Upper lobe of right lung (tissue), 1 donor: ENCODE measurements around the gene EML5. TPM values are rescaled to one million over a fixed set of nuclear protein-coding genes. Genes with fewer than 3 reads are reported as not detected.

Source experiments
- ATAC-seq: fragments of 200-7000 bp; cut with Tn5 transposase; one replicate; pipeline ENCODE4 v1.9.1; 2020; ENCODE audit warnings: mild to moderate bottlenecking, moderate library complexity
- DNase-seq: peaks from one replicate; pipeline ENCODE4 v3.0.0-alpha.2; 2020
- H3K27ac ChIP-seq: fragments of 200-600 bp; one replicate; pipeline ENCODE4 v1.8.0; 2022
- H3K27me3 ChIP-seq: fragments of 200-600 bp; one replicate; pipeline ENCODE4 v1.8.0; 2022; ENCODE audit warnings: mild to moderate bottlenecking
- H3K36me3 ChIP-seq: fragments of 200-600 bp; one replicate; pipeline ENCODE4 v1.8.0; 2022
- H3K4me1 ChIP-seq: fragments of 200-600 bp; one replicate; pipeline ENCODE4 v1.8.0; 2022
- H3K4me3 ChIP-seq: fragments of 200-600 bp; one replicate; pipeline ENCODE4 v1.8.0; 2022; ENCODE audit warnings: mild to moderate bottlenecking
- H3K9me3 ChIP-seq: fragments of 200-600 bp; one replicate; pipeline ENCODE4 v1.8.0; 2022
- CTCF ChIP-seq: fragments of 200-600 bp; IDR thresholded peaks from one replicate; pipeline ENCODE4 v1.8.0; 2022; ENCODE audit warnings: antibody characterized with exemption
- intact Hi-C: fragments of 100-400 bp; cut with DNase I; formaldehyde crosslinking; loops from one replicate; pipeline ENCODE4 v1.11.0; 2022
- total RNA-seq: library from RNA; stranded (reverse); fragmentation: NEBNext Ultra II Directional; extraction: Animal tissue kit (Norgen Biotek cat#: 25700); gene quantifications from one replicate; pipeline ENCODE4 v1.2.1, GENCODE V29; 2021
- donor health status: DM: no; HTN: yes; CAD: no; lungs with severe emphysema.

EML5 gene
- total RNA-seq, 1 donor from 2014 or later: 2.3 TPM

GRCh38 chr14:88588081-88588480, 204.7 kb downstream of the EML5 start:
- no peaks in the 10 kb centered on the region for H3K9me3 ChIP-seq
- no peaks in the 10 kb centered on the region for H3K4me1 ChIP-seq
- DNase-seq: no peak
- H3K4me3 ChIP-seq: no peak overlapping the region
- no peak for ATAC-seq
- peaks cover 85% of the 10 kb centered on the region for H3K36me3 ChIP-seq
- no peak for TF ChIP-seq CTCF
- intact Hi-C loops: no loop called here
- H3K27ac ChIP-seq: no peak overlapping the region
- no peaks in the 10 kb centered on the region for H3K27me3 ChIP-seq

- intact Hi-C loops: no loop called here
- H3K9me3 ChIP-seq: no peaks in the 10 kb centered on the region
- DNase-seq (no peak), ATAC-seq (peak; percentile 50)
- no peaks in the 10 kb centered on the region for H3K27me3 ChIP-seq
- peaks cover 88% of the 10 kb centered on the region for H3K36me3 ChIP-seq
- no peaks in the 10 kb centered on the region for H3K4me1 ChIP-seq
- no peak for TF ChIP-seq CTCF
- H3K27ac ChIP-seq: no peak overlapping the region
- no peak overlapping the region for H3K4me3 ChIP-seq
Measured at GRCh38 chr14:88584451-88584850, 208.3 kb downstream of the EML5 start.

GRCh38 chr14:88576222-88576621, 216.5 kb downstream of the EML5 start:
- no peak for TF ChIP-seq CTCF
- no peak overlapping the region for H3K4me3 ChIP-seq
- H3K27ac ChIP-seq: no peak overlapping the region
- intact Hi-C loops: no loop called here
- no peaks in the 10 kb centered on the region for H3K9me3 ChIP-seq
- H3K27me3 ChIP-seq: no peaks in the 10 kb centered on the region
- DNase-seq (no peak), ATAC-seq (no peak)
- peaks cover 99% of the 10 kb centered on the region for H3K36me3 ChIP-seq
- no peaks in the 10 kb centered on the region for H3K4me1 ChIP-seq

- DNase-seq (no peak), ATAC-seq (no peak)
- H3K27ac ChIP-seq: no peak overlapping the region
- no peak overlapping the region for H3K4me3 ChIP-seq
- no peak for TF ChIP-seq CTCF
- no peaks in the 10 kb centered on the region for H3K4me1 ChIP-seq
- no peaks in the 10 kb centered on the region for H3K27me3 ChIP-seq
- H3K9me3 ChIP-seq: no peaks in the 10 kb centered on the region
- intact Hi-C loops: no loop called here
- H3K36me3 ChIP-seq: peaks cover 97% of the 10 kb centered on the region
Measured at GRCh38 chr14:88572117-88572516, 220.6 kb downstream of the EML5 start.

- ATAC-seq: no peak
- no peak for TF ChIP-seq CTCF
- H3K36me3 ChIP-seq: peaks cover 57% of the 10 kb centered on the region
- no peak overlapping the region for H3K27ac ChIP-seq
- no peaks in the 10 kb centered on the region for H3K9me3 ChIP-seq
- intact Hi-C loops: no loop called here
- DNase-seq: no peak
- H3K27me3 ChIP-seq: no peaks in the 10 kb centered on the region
- no peak overlapping the region for H3K4me3 ChIP-seq
- peaks cover 19% of the 10 kb centered on the region for H3K4me1 ChIP-seq
Measured at GRCh38 chr14:88568196-88568595, 224.6 kb downstream of the EML5 start.

GRCh38 chr14:88565427-88565826, 227.3 kb downstream of the EML5 start:
- no peak for TF ChIP-seq CTCF
- Histone ChIP-seq H3K36me3 (peaks cover 30% of the 10 kb centered on the region), H3K9me3 (no peaks in the 10 kb centered on the region), H3K4me1 (peaks cover 22% of the 10 kb centered on the region), H3K4me3 (no peak overlapping the region), H3K27me3 (no peaks in the 10 kb centered on the region), H3K27ac (no peak overlapping the region)
- ATAC-seq (no peak), DNase-seq (no peak)
- intact Hi-C loops: no loop called here
